ENCODE data around the gene MAP1B. TPM values are rescaled to one million over a fixed set of nuclear protein-coding genes. Genes with fewer than 3 reads are reported as not detected.

The MAP1B gene
- total RNA-seq, 2 donors from 2014 or later = 87.9 to 93.3 TPM

DNA sequence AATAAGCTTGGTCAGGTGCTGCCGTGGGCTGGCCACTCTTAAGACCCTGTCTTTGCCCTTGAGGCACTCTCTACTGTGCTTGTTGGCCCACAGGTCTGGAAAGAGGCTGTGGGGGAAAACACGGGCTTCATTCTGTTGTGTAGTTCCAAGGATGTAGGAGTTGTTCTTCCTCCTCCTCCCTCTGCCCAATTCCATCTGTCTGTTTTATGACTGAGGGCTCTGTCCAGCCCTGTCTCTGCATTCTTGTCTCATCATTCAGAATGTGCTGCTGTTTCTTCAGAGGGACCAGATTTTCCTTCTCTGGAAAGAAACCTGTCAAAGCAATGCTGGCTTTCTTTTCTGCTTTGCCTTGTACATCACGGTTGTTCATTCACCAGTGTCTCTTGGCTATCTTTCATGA lies 84.1 kb downstream of the MAP1B start:
- Histone ChIP-seq H3K9me3 (ENCODE audit: control insufficient read depth, low read length) (no peaks in the 10 kb centered on the region), H3K27me3 (ENCODE audit: control insufficient read depth, insufficient read depth, low read length, poor library complexity, severe bottlenecking) (no peaks in the 10 kb centered on the region), H3K36me3 (ENCODE audit: control insufficient read depth, insufficient read depth, low read length) (peaks cover 96% of the 10 kb centered on the region), H3K4me1 (ENCODE audit: control insufficient read depth, insufficient read depth, low read length) (no peaks in the 10 kb centered on the region), H3K27ac (ENCODE audit: low read depth, low read length) (no peak overlapping the region), H3K9ac (ENCODE audit: extremely low read depth, low read length, poor library complexity, severe bottlenecking) (no peak overlapping the region), H3K4me3 (ENCODE audit: low read length) (no peak overlapping the region)
- Mint-ChIP-seq H3K27ac (no peak overlapping the region), H3K36me3 (ENCODE audit: low read depth) (peaks cover 68% of the 10 kb centered on the region), H3K9me3 (no peaks in the 10 kb centered on the region), H3K27me3 (ENCODE audit: insufficient read depth) (no peaks in the 10 kb centered on the region), H3K4me1 (no peaks in the 10 kb centered on the region), H3K4me3 (no peak overlapping the region)
- no peak for DNase-seq
- WGBS, 2 experiments (ENCODE audit: insufficient coverage in 1 of 2, insufficient read length in 1 of 2) = 94 to 100% methylated on average over 2 to 3 of the region's 3 CpGs
- TF ChIP-seq, protein P1, sequence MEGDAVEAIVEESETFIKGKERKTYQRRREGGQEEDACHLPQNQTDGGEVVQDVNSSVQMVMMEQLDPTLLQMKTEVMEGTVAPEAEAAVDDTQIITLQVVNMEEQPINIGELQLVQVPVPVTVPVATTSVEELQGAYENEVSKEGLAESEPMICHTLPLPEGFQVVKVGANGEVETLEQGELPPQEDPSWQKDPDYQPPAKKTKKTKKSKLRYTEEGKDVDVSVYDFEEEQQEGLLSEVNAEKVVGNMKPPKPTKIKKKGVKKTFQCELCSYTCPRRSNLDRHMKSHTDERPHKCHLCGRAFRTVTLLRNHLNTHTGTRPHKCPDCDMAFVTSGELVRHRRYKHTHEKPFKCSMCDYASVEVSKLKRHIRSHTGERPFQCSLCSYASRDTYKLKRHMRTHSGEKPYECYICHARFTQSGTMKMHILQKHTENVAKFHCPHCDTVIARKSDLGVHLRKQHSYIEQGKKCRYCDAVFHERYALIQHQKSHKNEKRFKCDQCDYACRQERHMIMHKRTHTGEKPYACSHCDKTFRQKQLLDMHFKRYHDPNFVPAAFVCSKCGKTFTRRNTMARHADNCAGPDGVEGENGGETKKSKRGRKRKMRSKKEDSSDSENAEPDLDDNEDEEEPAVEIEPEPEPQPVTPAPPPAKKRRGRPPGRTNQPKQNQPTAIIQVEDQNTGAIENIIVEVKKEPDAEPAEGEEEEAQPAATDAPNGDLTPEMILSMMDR (conservative IDR thresholded peaks at IDR 0.05) = no peak

DNA sequence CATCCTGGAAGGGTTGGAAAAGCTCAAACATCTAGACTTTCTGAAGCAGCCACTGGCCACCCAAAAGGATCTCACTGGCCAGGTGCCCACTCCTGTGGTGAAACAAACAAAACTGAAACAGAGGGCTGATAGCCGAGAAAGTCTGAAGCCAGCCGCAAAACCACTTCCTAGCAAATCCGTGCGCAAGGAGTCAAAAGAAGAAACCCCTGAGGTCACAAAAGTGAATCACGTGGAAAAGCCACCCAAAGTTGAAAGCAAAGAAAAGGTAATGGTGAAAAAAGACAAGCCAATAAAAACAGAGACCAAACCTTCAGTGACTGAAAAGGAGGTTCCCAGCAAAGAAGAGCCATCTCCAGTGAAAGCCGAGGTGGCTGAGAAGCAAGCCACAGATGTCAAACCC lies 87.6 kb downstream of the MAP1B start:
- H3K27ac Mint-ChIP-seq = no peak overlapping the region
- WGBS, 2 experiments (ENCODE audit: insufficient coverage in 1 of 2, insufficient read length in 1 of 2) = 94 to 96% methylated on average over 5 to 6 of the region's 6 CpGs
- no peaks in the 10 kb centered on the region for H3K9me3 Mint-ChIP-seq
- no peak overlapping the region for H3K4me3 Mint-ChIP-seq
- H3K36me3 Mint-ChIP-seq (ENCODE audit: low read depth) = peaks cover 74% of the 10 kb centered on the region
- Histone ChIP-seq H3K27me3 (ENCODE audit: control insufficient read depth, insufficient read depth, low read length, poor library complexity, severe bottlenecking) (no peaks in the 10 kb centered on the region), H3K27ac (ENCODE audit: low read depth, low read length) (no peak overlapping the region), H3K4me3 (ENCODE audit: low read length) (no peak overlapping the region), H3K36me3 (ENCODE audit: control insufficient read depth, insufficient read depth, low read length) (peaks cover 98% of the 10 kb centered on the region), H3K9ac (ENCODE audit: extremely low read depth, low read length, poor library complexity, severe bottlenecking) (no peak overlapping the region), H3K4me1 (ENCODE audit: control insufficient read depth, insufficient read depth, low read length) (no peaks in the 10 kb centered on the region), H3K9me3 (ENCODE audit: control insufficient read depth, low read length) (no peaks in the 10 kb centered on the region)
- no peaks in the 10 kb centered on the region for H3K27me3 Mint-ChIP-seq (ENCODE audit: insufficient read depth)
- no peaks in the 10 kb centered on the region for H3K4me1 Mint-ChIP-seq
- TF ChIP-seq, protein P1 (conservative IDR thresholded peaks at IDR 0.05) = no peak
- DNase-seq = no peak

DNA sequence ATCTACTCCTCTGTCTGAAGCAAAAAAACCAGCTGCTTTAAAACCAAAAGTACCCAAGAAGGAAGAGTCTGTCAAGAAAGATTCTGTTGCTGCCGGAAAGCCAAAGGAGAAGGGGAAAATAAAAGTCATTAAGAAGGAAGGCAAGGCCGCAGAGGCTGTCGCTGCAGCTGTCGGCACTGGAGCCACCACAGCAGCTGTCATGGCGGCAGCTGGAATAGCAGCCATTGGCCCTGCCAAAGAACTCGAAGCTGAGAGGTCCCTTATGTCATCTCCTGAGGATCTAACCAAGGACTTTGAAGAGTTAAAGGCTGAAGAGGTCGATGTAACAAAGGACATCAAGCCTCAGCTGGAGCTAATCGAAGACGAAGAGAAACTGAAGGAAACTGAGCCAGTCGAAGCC lies 88.3 kb downstream of the MAP1B start:
- DNase-seq = no peak
- H3K27me3 Mint-ChIP-seq (ENCODE audit: insufficient read depth) = no peaks in the 10 kb centered on the region
- no peak overlapping the region for H3K27ac Mint-ChIP-seq
- Histone ChIP-seq H3K36me3 (ENCODE audit: control insufficient read depth, insufficient read depth, low read length) (peaks cover 99% of the 10 kb centered on the region), H3K9me3 (ENCODE audit: control insufficient read depth, low read length) (no peaks in the 10 kb centered on the region), H3K9ac (ENCODE audit: extremely low read depth, low read length, poor library complexity, severe bottlenecking) (no peak overlapping the region), H3K4me1 (ENCODE audit: control insufficient read depth, insufficient read depth, low read length) (no peaks in the 10 kb centered on the region), H3K27me3 (ENCODE audit: control insufficient read depth, insufficient read depth, low read length, poor library complexity, severe bottlenecking) (no peaks in the 10 kb centered on the region), H3K4me3 (ENCODE audit: low read length) (no peak overlapping the region), H3K27ac (ENCODE audit: low read depth, low read length) (no peak overlapping the region)
- TF ChIP-seq, protein P1 (conservative IDR thresholded peaks at IDR 0.05) = no peak
- no peaks in the 10 kb centered on the region for H3K4me1 Mint-ChIP-seq
- WGBS, 2 experiments (ENCODE audit: insufficient coverage in 1 of 2, insufficient read length in 1 of 2) = 96 to 98% methylated on average over 10 of the region's 10 CpGs
- H3K36me3 Mint-ChIP-seq (ENCODE audit: low read depth) = peaks cover 73% of the 10 kb centered on the region
- H3K9me3 Mint-ChIP-seq = no peaks in the 10 kb centered on the region
- no peak overlapping the region for H3K4me3 Mint-ChIP-seq
